K562 (cell line): Measurements from ENCODE around the gene C7. TPM values are rescaled to one million over a fixed set of nuclear protein-coding genes. Genes with fewer than 3 reads are reported as not detected.

Experiments
- ATAC-seq: fragments of 200-7000 bp; cut with Tn5 transposase; 3 replicates; pipeline ENCODE4 v1.9.1; 2020; ENCODE audit warnings: moderate library complexity
- BruUV-seq: library from RNA; stranded (reverse); fragments of 400-500 nt; replicated peaks from 2 replicates; lab custom pipeline; 2021; lab: Mats Ljungman, UMichigan
- CTCF ChIA-PET: fragments of 300-600 bp; formaldehyde crosslinking; extraction: SDS; loops from one replicate; lab custom pipeline; 2021; ENCODE audit warnings: low intra/inter-chr PET ratio; lab: Yijun Ruan, JAX
- POLR2A ChIA-PET: fragments of 300-600, 350-650 bp; sonication (Branson Sonifier 250); formaldehyde crosslinking; extraction: SDS; loops from one replicate; lab custom pipeline; 2021; ENCODE audit warnings: antibody characterized with exemption, inconsistent platforms; lab: Yijun Ruan, JAX
- DNase-seq, 4 experiments: peaks; one replicate each; pipeline versions ENCODE4 v3.0.0 to v3.0.0-alpha.2; 2011 to 2018; ENCODE audit warnings: low spot score in 3 of 4, mixed read lengths in 3 of 4; ENCODE audit errors: extremely low read depth in 1 of 4
- FAIRE-seq: peaks from 2 replicates; lab custom pipeline; 2011; peaks lifted over from hg19 to GRCh38; lab: Jason Lieb, UNC
- H2AFZ ChIP-seq: 2 replicates; pipeline ENCODE4 v1.6.0; 2011; ENCODE audit warnings: low read depth, low read length, control low read depth, inconsistent platforms
- H3K27ac ChIP-seq: fragments of 200-600 bp; 3 replicates; pipeline ENCODE4 v1.8.0; 2011; ENCODE audit warnings: low read depth, mild to moderate bottlenecking, control low read depth, inconsistent platforms, low read length, moderate library complexity, mixed read lengths; ENCODE audit errors: extremely low read depth
- H3K27me3 ChIP-seq, 2 experiments: fragments of 300-600 bp in 1 of 2; 2 replicates in 1 of 2; 3 replicates in 1 of 2; pipeline versions ENCODE4 v1.6.0 to v1.8.0; 2011; ENCODE audit warnings: inconsistent platforms in 2 of 2, low read length in 2 of 2, mild to moderate bottlenecking in 1 of 2, mixed read lengths in 1 of 2, moderate library complexity in 1 of 2; ENCODE audit not compliant: control insufficient read depth in 2 of 2, insufficient read depth in 2 of 2
- H3K36me3 ChIP-seq: fragments of 300-600 bp; 3 replicates; pipeline ENCODE4 v1.8.0; 2011; ENCODE audit warnings: mild to moderate bottlenecking, low read length, inconsistent platforms; ENCODE audit not compliant: control insufficient read depth, insufficient read depth
- H3K4me1 ChIP-seq, 2 experiments: fragments of 200-600 bp in 1 of 2; replicated peaks in 1 of 2; 2 replicates in 1 of 2; 3 replicates in 1 of 2; pipeline versions ENCODE4 v1.5.1 to v1.8.0; 2011; ENCODE audit warnings: inconsistent platforms in 2 of 2, low read length in 2 of 2, mild to moderate bottlenecking in 1 of 2, mixed read lengths in 1 of 2, moderate library complexity in 1 of 2; ENCODE audit not compliant: control insufficient read depth in 2 of 2, insufficient read depth in 2 of 2
- H3K4me2 ChIP-seq: 2 replicates; pipeline ENCODE4 v1.6.1; 2011; ENCODE audit warnings: low read length, control low read depth, inconsistent platforms, mixed read lengths; ENCODE audit not compliant: insufficient read depth
- H3K4me3 ChIP-seq: fragments of 200-600 bp; sonication (generic), shearing (Covaris generic); 2 replicates; pipeline ENCODE4 v1.5.1; 2016; ENCODE audit warnings: control low read depth, inconsistent platforms
- H3K79me2 ChIP-seq: fragments of 200-600 bp; 3 replicates; pipeline ENCODE4 v1.8.0; 2011; ENCODE audit warnings: low read length, inconsistent platforms; ENCODE audit not compliant: control insufficient read depth, insufficient read depth
- H3K9ac ChIP-seq, 2 experiments: 2 replicates each; pipeline versions ENCODE4 v1.6.0 to v1.6.1; 2011; ENCODE audit warnings: low read depth in 2 of 2, low read length in 2 of 2, control low read depth in 1 of 2, inconsistent platforms in 1 of 2, mild to moderate bottlenecking in 1 of 2, mixed read lengths in 1 of 2; ENCODE audit not compliant: insufficient read depth in 1 of 2
- H3K9me1 ChIP-seq: one replicate; pipeline ENCODE4 v1.6.0; 2011; ENCODE audit warnings: inconsistent platforms, mild to moderate bottlenecking, low read length, moderate library complexity; ENCODE audit not compliant: control insufficient read depth, insufficient read depth
- H3K9me3 ChIP-seq: replicated peaks from 2 replicates; pipeline ENCODE4 v1.5.1; 2011; ENCODE audit warnings: low read depth, low read length, inconsistent platforms; ENCODE audit not compliant: control insufficient read depth, insufficient read depth
- H4K20me1 ChIP-seq: replicated peaks from 2 replicates; pipeline ENCODE4 v1.6.1; 2011; ENCODE audit warnings: low read length, inconsistent platforms, mixed read lengths; ENCODE audit not compliant: control insufficient read depth, insufficient read depth
- CREB1 ChIP-seq, 2 experiments: sonication (generic) in 1 of 2; formaldehyde crosslinking in 1 of 2; IDR thresholded peaks; 2 replicates each; pipeline versions ENCODE4 v1.6.1 to v1.8.0; 2012 to 2022; ENCODE audit warnings: inconsistent platforms in 1 of 2, mild to moderate bottlenecking in 1 of 2, missing genetic modification reagents in 1 of 2, moderate library complexity in 1 of 2
- E2F4 ChIP-seq: sonication (generic); formaldehyde crosslinking; IDR thresholded peaks from 2 replicates; pipeline ENCODE4 v1.8.0; 2022; ENCODE audit warnings: mild to moderate bottlenecking, low read depth, missing genetic modification reagents
- FOXM1 ChIP-seq, 2 experiments: fragments of 450-650 bp in 1 of 2; sonication (generic) in 1 of 2; formaldehyde crosslinking in 1 of 2; IDR thresholded peaks; 2 replicates each; pipeline versions ENCODE4 v1.6.1 to v1.9.0; 2017 to 2022; ENCODE audit warnings: low read depth in 2 of 2, mild to moderate bottlenecking in 2 of 2, missing genetic modification reagents in 1 of 2, moderate library complexity in 1 of 2
- IFI16 ChIP-seq: fragments of 250-450 bp; sonication (Bioruptor Pico); IDR thresholded peaks from 2 replicates; pipeline ENCODE4 v2.1.2; 2022; ENCODE audit warnings: mild to moderate bottlenecking, inconsistent platforms
- MEIS2 ChIP-seq: fragments of 450-650 bp; IDR thresholded peaks from 2 replicates; pipeline ENCODE4 v1.6.1; 2014; ENCODE audit warnings: mild to moderate bottlenecking; ENCODE audit not compliant: partially characterized antibody
- MTF1 ChIP-seq: fragments of 250-450 bp; sonication (Bioruptor Pico); IDR thresholded peaks from 2 replicates; pipeline ENCODE4 v1.9.0; 2021; ENCODE audit warnings: moderate library complexity, mild to moderate bottlenecking, inconsistent platforms, borderline replicate concordance
- NCOA2 ChIP-seq, 2 experiments: fragments of 450-650 bp; IDR thresholded peaks; 2 replicates each; pipeline ENCODE4 v1.6.1; 2018; ENCODE audit warnings: mild to moderate bottlenecking in 2 of 2, moderate library complexity in 1 of 2; ENCODE audit not compliant: partially characterized antibody in 2 of 2
- TGIF2 ChIP-seq: sonication (generic); formaldehyde crosslinking; IDR thresholded peaks from 2 replicates; pipeline ENCODE4 v1.8.1; 2022; ENCODE audit warnings: mild to moderate bottlenecking, missing genetic modification reagents, moderate library complexity
- ZC3H8 ChIP-seq: fragments of 450-650 bp; IDR thresholded peaks from 2 replicates; pipeline ENCODE4 v1.6.1; 2017
- ZNF696 ChIP-seq: fragments of 250-450 bp; sonication (Bioruptor Pico); conservative IDR thresholded peaks from 2 replicates; pipeline ENCODE4 v1.4.0; 2020; ENCODE audit warnings: mild to moderate bottlenecking, moderate library complexity
- WGBS: fragments of 100-300 bp; shearing (Covaris generic); methylation state at CpG from one replicate; pipeline ENCODE4 v1.1.6; 2016; ENCODE audit warnings: low coverage, mixed read lengths; ENCODE audit not compliant: insufficient coverage; ENCODE audit errors: missing lambda C conversion rate; 5-methylcytosine and 5-hydroxymethylcytosine counted together
- in situ Hi-C: fragments of 300-500 bp; cut with MboI; formaldehyde crosslinking; loops from 4 replicates; pipeline ENCODE4 v1.15.0; 2018; ENCODE audit warnings: inconsistent platforms, mixed read lengths
- intact Hi-C: fragments of 100-400 bp; cut with micrococcal nuclease; formaldehyde crosslinking; loops from 2 replicates; pipeline ENCODE4 v1.14.2; 2022
- polyA plus RNA-seq, 8 experiments: library from polyadenylated mRNA; depleted of rRNA in 4 of 8; stranded (reverse) in 5 of 8; unstranded in 3 of 8; fragments of >200 nt; fragmentation: Nextera tagmentation in 2 of 8; fragmentation: Illumina TruSeq in 1 of 8; extraction: Ambion mirVana in 2 of 8; extraction: Trizol in 1 of 8; gene quantifications; 2 replicates each; pipeline versions ENCODE4 v1.2.1 to v1.2.3, GENCODE V29; 2011 to 2014; ENCODE audit warnings: inconsistent platforms in 1 of 8, missing spikeins in 1 of 8
- total RNA-seq, 7 experiments: library from RNA; depleted of rRNA in 6 of 7; stranded (reverse); fragments of >200 nt in 6 of 7; fragmentation: Illumina TruSeq in 2 of 7; extraction: Trizol in 2 of 7; gene quantifications; 2 replicates each; pipeline versions ENCODE4 v1.2.1 to v1.2.3, GENCODE V29; 2011 to 2021; ENCODE audit warnings: low replicate concordance in 1 of 7

C7 gene
- total and polyA plus RNA-seq, 9 of the 15 experiments (the other 6 are each of a cell fraction or from before 2014, with no cell fraction given): 0.82 TPM; not detected in 8

GRCh38 chr5:40962207-40962955, 53.1 kb downstream of the C7 start:
- TF ChIP-seq E2F4 (no peak), ZNF696 (CRISPR knock-in tag) (no peak), MEIS2 (no peak), FOXM1 (IDR thresholded peaks at IDR 0.05; ENCODE audit: low read depth) (no peak), FOXM1 (CRISPR knock-in tag; IDR thresholded peaks at IDR 0.05; ENCODE audit: low read depth) (no peak), MTF1 (CRISPR knock-in tag) (no peak), IFI16 (CRISPR knock-in tag) (no peak), NCOA2 (IDR thresholded peaks at IDR 0.05; ENCODE audit: partially characterized antibody in 2 of 2) (no peak), CREB1 (IDR thresholded peaks at IDR 0.05) (no peak), CREB1 (CRISPR knock-in tag; IDR thresholded peaks at IDR 0.05) (no peak), ZC3H8 (no peak), TGIF2 (no peak)
- Histone ChIP-seq H3K9me3 (no peaks in the 10 kb centered on the region), H3K4me1 (no peaks in the 10 kb centered on the region), H3K9ac (no peak overlapping the region), H3K4me2 (no peak overlapping the region), H3K9me1 (no peaks in the 10 kb centered on the region), H3K4me3 (no peak overlapping the region), H3K79me2 (no peaks in the 10 kb centered on the region), H4K20me1 (no peaks in the 10 kb centered on the region), H3K36me3 (no peaks in the 10 kb centered on the region), H3K27ac (no peak overlapping the region), H3K27me3 (no peaks in the 10 kb centered on the region), H2AFZ (no peak overlapping the region)
- no TSS peak for BruUV-seq
- CTCF ChIA-PET: no interaction called here
- intact Hi-C loops: no loop called here
- in situ Hi-C loops: no loop called here
- no peak for DNase-seq
- POLR2A ChIA-PET: no interaction called here
- FAIRE-seq: no peak
- 0% methylated on average over 4 of the region's 4 CpGs for WGBS
- ATAC-seq: no peak
